Liver (tissue), 3 donors: ENCODE results near the gene MCTP1.

ENCODE experiments used
- ATF3 ChIP-seq: IDR thresholded peaks from 2 replicates; pipeline ENCODE4 v1.6.1; 2016; ENCODE audit warnings: antibody characterized with exemption
- CTCF ChIP-seq: fragments of 150-350 bp; IDR thresholded peaks from 2 replicates; pipeline ENCODE4 v1.5.1; 2017; ENCODE audit warnings: improper control_type of control experiment, low read depth, low read length; ENCODE audit not compliant: missing input control
- GABPA ChIP-seq, 2 donors: IDR thresholded peaks in 1 of 2; conservative IDR thresholded peaks in 1 of 2; 2 replicates each; pipeline ENCODE4 v1.6.1; 2016; ENCODE audit warnings: antibody characterized with exemption in 2 of 2, mild to moderate bottlenecking in 1 of 2, moderate library complexity in 1 of 2
- HNF4A ChIP-seq, 2 donors: conservative IDR thresholded peaks; 2 replicates each; pipeline ENCODE4 v1.6.1; 2016; ENCODE audit warnings: antibody characterized with exemption in 2 of 2, mild to moderate bottlenecking in 2 of 2
- JUND ChIP-seq, 2 donors: IDR thresholded peaks; 2 replicates each; pipeline ENCODE4 v1.6.1; 2016; ENCODE audit warnings: antibody characterized with exemption in 2 of 2
- RAD21 ChIP-seq, 2 donors: IDR thresholded peaks; 2 replicates each; pipeline ENCODE4 v1.6.1; 2016; ENCODE audit warnings: antibody characterized with exemption in 2 of 2, mild to moderate bottlenecking in 2 of 2
- SP1 ChIP-seq: IDR thresholded peaks from 2 replicates; pipeline ENCODE4 v1.6.1; 2018; ENCODE audit warnings: antibody characterized with exemption, mild to moderate bottlenecking
- TAF1 ChIP-seq: conservative IDR thresholded peaks from 2 replicates; pipeline ENCODE4 v1.6.1; 2016; ENCODE audit warnings: antibody characterized with exemption, mild to moderate bottlenecking
- YY1 ChIP-seq: IDR thresholded peaks from 2 replicates; pipeline ENCODE4 v1.6.1; 2016; ENCODE audit warnings: antibody characterized with exemption, mild to moderate bottlenecking
- TF ChIP-seq, protein P1 (sequence below): IDR thresholded peaks from 2 replicates; pipeline ENCODE4 v1.6.1; 2016; ENCODE audit warnings: antibody characterized with exemption
- TF ChIP-seq, protein P2 (sequence below): IDR thresholded peaks from 2 replicates; pipeline ENCODE4 v1.6.1; 2016; ENCODE audit warnings: antibody characterized with exemption, mild to moderate bottlenecking
- donor health status: healthy.
- donor health status: healthy.

DNA sequence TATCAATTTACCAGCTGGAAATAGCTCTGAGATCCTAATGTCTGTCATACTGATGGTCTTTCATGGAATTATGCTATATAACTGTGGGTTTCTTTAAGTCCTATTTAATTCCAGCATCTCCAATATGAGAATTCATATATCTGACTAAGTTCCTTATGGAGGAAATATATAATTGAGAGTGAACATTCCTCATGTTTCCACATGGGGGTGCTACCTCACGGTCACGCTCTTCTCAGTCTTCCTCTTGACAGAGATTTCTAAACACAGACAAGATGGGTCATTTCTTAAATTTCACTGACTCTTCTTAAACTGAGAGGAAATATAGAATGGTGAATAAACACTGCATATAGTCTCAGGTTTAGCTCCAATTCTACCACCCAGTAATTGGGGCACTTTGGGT is 454.4 kb downstream of the MCTP1 start:
- TF ChIP-seq HNF4A (conservative IDR thresholded peaks at IDR 0.05): no peak
- TF ChIP-seq, protein P1, sequence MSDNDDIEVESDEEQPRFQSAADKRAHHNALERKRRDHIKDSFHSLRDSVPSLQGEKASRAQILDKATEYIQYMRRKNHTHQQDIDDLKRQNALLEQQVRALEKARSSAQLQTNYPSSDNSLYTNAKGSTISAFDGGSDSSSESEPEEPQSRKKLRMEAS: no peak
- no peak for TF ChIP-seq CTCF
- TF ChIP-seq GABPA (IDR thresholded peaks at IDR 0.05 in 1 of 2, conservative IDR thresholded peaks at IDR 0.05 in 1 of 2): no peak
- TF ChIP-seq YY1: no peak
- TF ChIP-seq SP1: no peak
- TF ChIP-seq RAD21 (IDR thresholded peaks at IDR 0.05): no peak
- no peak for TF ChIP-seq JUND (IDR thresholded peaks at IDR 0.05)
- no peak for TF ChIP-seq TAF1
- TF ChIP-seq, protein P2, sequence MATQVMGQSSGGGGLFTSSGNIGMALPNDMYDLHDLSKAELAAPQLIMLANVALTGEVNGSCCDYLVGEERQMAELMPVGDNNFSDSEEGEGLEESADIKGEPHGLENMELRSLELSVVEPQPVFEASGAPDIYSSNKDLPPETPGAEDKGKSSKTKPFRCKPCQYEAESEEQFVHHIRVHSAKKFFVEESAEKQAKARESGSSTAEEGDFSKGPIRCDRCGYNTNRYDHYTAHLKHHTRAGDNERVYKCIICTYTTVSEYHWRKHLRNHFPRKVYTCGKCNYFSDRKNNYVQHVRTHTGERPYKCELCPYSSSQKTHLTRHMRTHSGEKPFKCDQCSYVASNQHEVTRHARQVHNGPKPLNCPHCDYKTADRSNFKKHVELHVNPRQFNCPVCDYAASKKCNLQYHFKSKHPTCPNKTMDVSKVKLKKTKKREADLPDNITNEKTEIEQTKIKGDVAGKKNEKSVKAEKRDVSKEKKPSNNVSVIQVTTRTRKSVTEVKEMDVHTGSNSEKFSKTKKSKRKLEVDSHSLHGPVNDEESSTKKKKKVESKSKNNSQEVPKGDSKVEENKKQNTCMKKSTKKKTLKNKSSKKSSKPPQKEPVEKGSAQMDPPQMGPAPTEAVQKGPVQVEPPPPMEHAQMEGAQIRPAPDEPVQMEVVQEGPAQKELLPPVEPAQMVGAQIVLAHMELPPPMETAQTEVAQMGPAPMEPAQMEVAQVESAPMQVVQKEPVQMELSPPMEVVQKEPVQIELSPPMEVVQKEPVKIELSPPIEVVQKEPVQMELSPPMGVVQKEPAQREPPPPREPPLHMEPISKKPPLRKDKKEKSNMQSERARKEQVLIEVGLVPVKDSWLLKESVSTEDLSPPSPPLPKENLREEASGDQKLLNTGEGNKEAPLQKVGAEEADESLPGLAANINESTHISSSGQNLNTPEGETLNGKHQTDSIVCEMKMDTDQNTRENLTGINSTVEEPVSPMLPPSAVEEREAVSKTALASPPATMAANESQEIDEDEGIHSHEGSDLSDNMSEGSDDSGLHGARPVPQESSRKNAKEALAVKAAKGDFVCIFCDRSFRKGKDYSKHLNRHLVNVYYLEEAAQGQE: no peak
- TF ChIP-seq ATF3: no peak
